Muscle layer of duodenum (tissue), 2 donors: ENCODE data around the gene NIPAL4.

ENCODE experiments used
- H3K27ac ChIP-seq: one replicate; pipeline ENCODE4 v1.7.0; 2013; ENCODE audit warnings: mild to moderate bottlenecking, low read length
- H3K27me3 ChIP-seq: one replicate; pipeline ENCODE4 v1.7.0; 2013; ENCODE audit warnings: low read depth, mild to moderate bottlenecking, control low read depth, low read length
- H3K36me3 ChIP-seq, 2 donors: one replicate each; pipeline ENCODE4 v1.7.0; 2013; ENCODE audit warnings: low read length in 2 of 2, control low read depth in 1 of 2, mild to moderate bottlenecking in 1 of 2; ENCODE audit not compliant: insufficient read depth in 2 of 2, control insufficient read depth in 1 of 2
- H3K4me1 ChIP-seq, 2 donors: one replicate each; pipeline ENCODE4 v1.7.0; 2013; ENCODE audit warnings: low read length in 2 of 2, mild to moderate bottlenecking in 2 of 2, control low read depth in 1 of 2, moderate library complexity in 1 of 2; ENCODE audit not compliant: insufficient read depth in 2 of 2, control insufficient read depth in 1 of 2
- H3K4me3 ChIP-seq, 2 donors: one replicate each; pipeline ENCODE4 v1.7.0; 2013; ENCODE audit warnings: low read length in 2 of 2, low read depth in 1 of 2, mild to moderate bottlenecking in 1 of 2
- H3K9me3 ChIP-seq, 2 donors: one replicate each; pipeline ENCODE4 v1.7.0; 2013; ENCODE audit warnings: low read length in 2 of 2, control low read depth in 1 of 2, mild to moderate bottlenecking in 1 of 2; ENCODE audit not compliant: control insufficient read depth in 1 of 2
- donor health status: healthy.

Gene NIPAL4

DNA sequence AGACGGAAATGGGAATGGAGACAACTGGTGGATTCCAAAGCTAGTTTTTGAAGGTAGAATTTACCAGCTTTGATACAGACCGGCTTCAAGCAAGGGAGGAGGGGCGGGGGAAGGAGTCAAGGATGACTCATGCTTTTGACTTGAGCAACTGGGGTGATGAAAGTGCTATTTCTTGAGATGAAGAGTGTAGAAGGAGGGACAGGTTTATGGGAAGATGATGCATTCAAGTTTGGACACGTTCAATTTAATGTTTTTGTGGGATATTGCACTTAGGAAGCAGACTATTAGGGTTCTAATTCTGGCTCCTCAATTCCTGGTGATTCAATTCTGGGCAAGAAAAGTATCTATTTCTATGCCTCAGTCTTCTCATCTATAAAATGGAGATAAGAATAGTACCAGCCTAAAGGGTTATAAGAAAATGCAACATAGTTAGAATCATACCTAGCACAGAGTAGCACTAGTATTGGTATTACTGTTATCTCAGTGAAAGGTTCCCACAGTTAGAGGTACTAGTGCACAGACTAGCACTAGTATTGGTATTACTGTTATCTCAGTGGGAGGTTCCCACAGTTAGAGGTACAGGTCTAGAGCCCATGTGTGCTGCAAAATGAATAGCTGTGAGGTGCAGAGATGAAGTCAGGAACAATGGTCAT lies 4.6 kb downstream of the NIPAL4 start:
- Histone ChIP-seq H3K4me3 (no peak overlapping the region), H3K36me3 (no peaks in the 10 kb centered on the region), H3K27ac (peak overlapping the region; percentile 69), H3K9me3 (no peaks in the 10 kb centered on the region), H3K27me3 (peaks cover 6% of the 10 kb centered on the region), H3K4me1 (peaks cover 6 to 13% of the 10 kb centered on the region in 2 donors)

DNA sequence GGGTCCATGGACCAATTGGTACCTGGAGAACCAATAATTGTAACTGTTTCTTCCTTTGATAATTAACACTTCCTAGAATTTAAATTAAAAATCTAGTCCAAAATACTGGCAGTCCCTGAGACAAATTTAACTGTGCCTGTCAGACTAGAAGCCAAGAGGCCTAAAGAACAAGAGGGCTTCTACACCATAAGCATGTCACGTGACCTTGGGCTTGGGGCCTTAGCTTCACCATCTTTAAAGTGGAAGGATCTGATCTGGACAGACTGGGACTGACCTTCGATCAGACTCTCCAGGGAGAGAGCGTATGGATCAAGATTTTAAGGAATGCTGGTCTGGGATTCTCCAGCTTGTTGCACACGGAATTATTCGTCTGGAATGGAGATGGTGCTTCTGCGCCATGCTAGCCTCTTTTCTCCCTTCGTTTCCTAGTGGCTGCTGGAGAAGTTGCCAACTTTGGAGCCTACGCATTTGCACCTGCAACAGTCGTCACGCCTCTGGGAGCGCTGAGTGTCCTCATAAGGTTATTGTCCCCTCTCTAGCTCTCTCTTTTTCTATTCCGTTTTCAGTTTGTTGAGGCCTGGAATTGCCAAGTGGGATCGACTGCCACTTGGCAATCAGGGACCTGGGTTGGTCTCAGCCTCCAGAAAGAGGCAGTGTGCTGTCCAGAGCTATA lies 8.4 kb downstream of the NIPAL4 start:
- Histone ChIP-seq H3K27ac (no peak overlapping the region), H3K4me1 (peaks cover 6 to 9% of the 10 kb centered on the region in 2 donors), H3K4me3 (no peak overlapping the region), H3K36me3 (peaks cover 0 to 11% of the 10 kb centered on the region in 2 donors), H3K9me3 (no peaks in the 10 kb centered on the region), H3K27me3 (no peaks in the 10 kb centered on the region)

DNA sequence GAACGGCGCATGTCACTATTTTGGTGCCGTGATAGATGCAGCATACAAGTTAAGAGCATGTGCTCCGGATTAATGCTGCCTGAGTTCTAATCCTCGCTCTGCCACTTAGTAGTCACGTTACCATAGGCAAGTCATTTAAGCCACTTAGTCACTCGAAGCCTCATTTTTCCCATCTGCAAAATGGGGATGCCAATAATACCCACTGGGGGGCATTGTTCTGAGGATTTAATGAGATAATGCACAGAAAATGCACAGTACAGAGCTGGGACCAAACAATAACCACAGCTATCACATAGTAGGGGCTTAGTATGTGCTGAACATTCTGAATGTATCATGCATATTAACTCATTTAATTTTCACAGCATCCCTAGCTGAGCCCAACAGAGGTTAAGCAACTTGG lies 9.1 kb downstream of the NIPAL4 start:
- no peak overlapping the region for H3K27ac ChIP-seq
- no peaks in the 10 kb centered on the region for H3K9me3 ChIP-seq
- H3K4me3 ChIP-seq, result no peak overlapping the region
- H3K27me3 ChIP-seq, result no peaks in the 10 kb centered on the region
- peaks cover 0 to 13% of the 10 kb centered on the region in 2 donors for H3K36me3 ChIP-seq
- peaks cover 5% of the 10 kb centered on the region in 2 donors for H3K4me1 ChIP-seq

GRCh38 chr5:157469687-157470086 lies 9.7 kb downstream of the NIPAL4 start:
- Histone ChIP-seq H3K36me3 (peaks cover 0 to 17% of the 10 kb centered on the region in 2 donors), H3K27me3 (no peaks in the 10 kb centered on the region), H3K27ac (no peak overlapping the region), H3K9me3 (no peaks in the 10 kb centered on the region), H3K4me3 (no peak overlapping the region), H3K4me1 (peaks cover 0 to 4% of the 10 kb centered on the region in 2 donors)

DNA sequence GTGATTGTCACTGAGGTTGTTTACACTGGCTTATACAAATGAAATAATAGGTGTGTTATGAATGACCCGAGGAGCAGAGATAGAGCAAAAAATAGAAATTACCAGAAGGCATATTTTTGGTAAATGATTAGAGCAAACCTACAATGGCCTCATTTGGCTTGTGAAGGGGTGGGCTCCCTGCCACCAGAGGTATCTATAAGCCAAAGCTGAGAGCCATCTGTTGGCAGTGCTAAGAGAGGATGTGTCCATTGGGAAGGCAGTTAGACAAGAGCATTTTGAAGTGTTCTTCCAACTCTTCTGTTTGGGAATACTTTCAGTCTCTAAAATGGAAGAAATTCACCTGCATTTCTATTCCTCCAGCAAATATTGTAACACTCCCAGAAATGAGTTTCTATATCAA lies 10.6 kb downstream of the NIPAL4 start:
- Histone ChIP-seq H3K9me3 (no peaks in the 10 kb centered on the region), H3K4me3 (no peak overlapping the region), H3K4me1 (peaks cover 0 to 4% of the 10 kb centered on the region in 2 donors), H3K27me3 (no peaks in the 10 kb centered on the region), H3K27ac (no peak overlapping the region), H3K36me3 (peaks cover 0 to 21% of the 10 kb centered on the region in 2 donors)

DNA sequence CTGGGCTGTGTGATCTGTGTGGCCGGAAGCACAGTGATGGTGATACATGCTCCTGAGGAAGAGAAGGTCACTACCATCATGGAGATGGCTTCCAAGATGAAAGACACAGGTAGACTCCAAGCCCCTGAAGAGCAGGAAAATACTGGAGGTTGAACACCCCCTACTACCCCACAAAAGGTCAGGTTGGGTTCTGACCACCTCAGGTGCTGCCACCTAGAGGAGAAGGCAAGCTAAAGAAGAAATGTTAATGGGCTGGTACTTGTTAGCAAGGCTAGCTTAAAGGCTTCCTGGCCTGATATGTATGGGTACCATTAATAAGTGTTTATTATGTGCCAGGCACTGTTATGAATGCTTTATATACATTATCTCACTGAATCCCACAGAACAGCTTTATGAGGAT lies 11.7 kb downstream of the NIPAL4 start:
- H3K4me3 ChIP-seq, result no peak overlapping the region
- no peaks in the 10 kb centered on the region for H3K27me3 ChIP-seq
- H3K36me3 ChIP-seq, result peaks cover 0 to 21% of the 10 kb centered on the region in 2 donors
- H3K4me1 ChIP-seq, result peaks cover 0 to 4% of the 10 kb centered on the region in 2 donors
- H3K9me3 ChIP-seq, result no peaks in the 10 kb centered on the region
- no peak overlapping the region for H3K27ac ChIP-seq

- Histone ChIP-seq H3K4me1 (peaks cover 0 to 16% of the 10 kb centered on the region in 2 donors), H3K27me3 (no peaks in the 10 kb centered on the region), H3K36me3 (peaks cover 0 to 21% of the 10 kb centered on the region in 2 donors), H3K9me3 (no peaks in the 10 kb centered on the region), H3K4me3 (no peak overlapping the region), H3K27ac (no peak overlapping the region)
Observed at GRCh38 chr5:157473383-157474320, 13.6 kb downstream of the NIPAL4 start.

GRCh38 chr5:157475432-157475831 lies 15.4 kb downstream of the NIPAL4 start:
- Histone ChIP-seq H3K9me3 (no peaks in the 10 kb centered on the region), H3K4me3 (no peak overlapping the region), H3K4me1 (peaks cover 0 to 22% of the 10 kb centered on the region in 2 donors), H3K27ac (no peak overlapping the region), H3K36me3 (peaks cover 3 to 32% of the 10 kb centered on the region in 2 donors), H3K27me3 (no peaks in the 10 kb centered on the region)

DNA sequence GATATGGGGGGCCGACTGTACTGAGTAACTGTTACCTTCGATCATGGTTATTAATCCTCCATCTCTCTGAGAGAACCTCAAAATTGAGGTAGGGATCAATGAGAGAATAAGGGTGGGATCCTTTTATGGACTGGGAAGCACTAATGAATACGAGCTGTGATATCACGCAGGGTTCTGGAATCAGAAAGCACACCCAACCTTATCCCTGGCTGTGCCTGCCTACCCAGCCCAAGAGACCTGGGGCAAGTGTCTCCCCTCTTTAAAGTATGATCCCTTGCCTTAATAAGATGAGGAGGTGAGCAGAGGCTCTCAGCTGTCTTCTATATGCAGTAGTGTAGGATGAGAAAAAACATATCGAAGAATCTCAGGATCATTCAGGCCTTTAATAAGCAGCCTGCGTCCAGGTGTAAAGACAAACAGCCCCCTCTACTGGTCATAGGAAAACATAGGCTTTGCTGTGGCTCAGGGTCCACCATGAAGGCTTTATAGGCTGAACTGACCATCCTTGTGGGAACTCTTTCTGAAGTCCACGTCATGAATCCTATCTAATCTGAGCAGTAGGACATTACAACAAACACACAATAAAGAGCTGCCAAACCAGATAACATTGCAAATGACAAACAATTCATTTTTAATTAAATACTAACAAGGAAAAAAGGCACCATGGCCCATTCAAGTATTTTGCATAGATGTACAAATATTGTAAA lies 16.8 kb downstream of the NIPAL4 start:
- Histone ChIP-seq H3K4me3 (no peak overlapping the region), H3K9me3 (no peaks in the 10 kb centered on the region), H3K27me3 (no peaks in the 10 kb centered on the region), H3K36me3 (peaks cover 11 to 45% of the 10 kb centered on the region in 2 donors), H3K4me1 (peaks cover 0 to 22% of the 10 kb centered on the region in 2 donors), H3K27ac (peak overlapping the region; percentile 39)

DNA sequence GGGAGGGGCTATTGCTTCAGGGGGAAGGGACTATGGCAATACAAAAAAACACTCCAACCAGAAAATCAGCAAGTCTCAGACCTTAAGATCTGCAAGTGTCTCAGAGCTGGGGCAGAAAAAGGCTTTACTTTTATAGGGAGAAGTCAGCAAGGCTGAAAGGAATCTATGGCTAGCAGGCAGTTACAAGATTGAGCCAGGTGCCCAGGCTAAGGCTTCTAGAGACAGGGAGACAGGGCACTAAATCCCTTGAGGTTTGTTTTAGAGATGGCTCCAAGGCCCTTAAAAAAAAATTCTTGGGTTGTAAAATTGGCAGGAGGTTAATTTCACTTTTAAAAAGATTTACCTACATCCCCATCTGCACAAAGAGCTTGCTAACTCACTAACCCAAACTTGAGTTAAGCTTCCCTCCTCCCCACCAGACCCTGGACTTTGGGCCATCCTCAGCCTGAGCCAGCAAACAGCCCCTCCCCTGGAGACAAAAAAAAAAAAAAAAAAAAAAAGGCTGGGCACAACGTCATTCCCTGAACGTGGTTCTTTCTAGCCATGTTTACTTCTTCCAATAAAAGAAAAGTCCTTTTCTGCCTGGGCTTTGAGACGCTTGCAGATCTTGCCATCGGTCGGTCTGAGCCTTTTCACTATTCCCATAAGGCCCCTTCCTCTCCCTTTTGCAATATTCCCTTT lies 17.9 kb downstream of the NIPAL4 start:
- Histone ChIP-seq H3K4me3 (no peak overlapping the region), H3K36me3 (peaks cover 11 to 39% of the 10 kb centered on the region in 2 donors), H3K27ac (peak overlapping the region; percentile 39), H3K9me3 (no peaks in the 10 kb centered on the region), H3K27me3 (no peaks in the 10 kb centered on the region), H3K4me1 (peaks cover 0 to 22% of the 10 kb centered on the region in 2 donors)
